MG63 (cell line): ENCODE measurements around the gene GKN1. TPM values are rescaled to one million over a fixed set of nuclear protein-coding genes. Genes with fewer than 3 reads are reported as not detected.

Source experiments
- DNase-seq: peaks from one replicate; pipeline ENCODE4 v3.0.0-alpha.2; 2020
- H3K27me3 ChIP-seq: fragments of 250-450 bp; sonication (Bioruptor Pico); 2 replicates; pipeline ENCODE4 v1.5.1; 2020; ENCODE audit warnings: mild to moderate bottlenecking, moderate library complexity
- H3K36me3 ChIP-seq: fragments of 250-450 bp; sonication (Bioruptor Pico); 2 replicates; pipeline ENCODE4 v1.5.1; 2020; ENCODE audit warnings: mild to moderate bottlenecking, moderate library complexity
- H3K4me3 ChIP-seq: fragments of 250-450 bp; sonication (Bioruptor Pico); 2 replicates; pipeline ENCODE4 v1.5.1; 2020; ENCODE audit warnings: mild to moderate bottlenecking, moderate library complexity
- H3K9me3 ChIP-seq: fragments of 250-450 bp; sonication (Bioruptor Pico); 2 replicates; pipeline ENCODE4 v1.5.1; 2020; ENCODE audit warnings: mild to moderate bottlenecking, moderate library complexity
- total RNA-seq: library from RNA; depleted of rRNA; stranded (reverse); fragments of >200 nt; shearing (Covaris generic); gene quantifications from 2 replicates; pipeline ENCODE4 v1.2.3, GENCODE V29; 2014; ENCODE audit warnings: low replicate concordance

Gene GKN1
- total RNA-seq, 1 experiment from 2014 or later: not detected

- no peaks in the 10 kb centered on the region for H3K36me3 ChIP-seq
- no peaks in the 10 kb centered on the region for H3K27me3 ChIP-seq
- no peak overlapping the region for H3K4me3 ChIP-seq
- no peak for DNase-seq
- no peaks in the 10 kb centered on the region for H3K9me3 ChIP-seq
These were observed 6.5 kb downstream of the GKN1 start for GRCh38 chr2:68980956-68981355.

GRCh38 chr2:68987021-68987503, 12.6 kb downstream of the GKN1 start:
- no peak overlapping the region for H3K4me3 ChIP-seq
- H3K36me3 ChIP-seq: no peaks in the 10 kb centered on the region
- H3K9me3 ChIP-seq: no peaks in the 10 kb centered on the region
- no peak for DNase-seq
- no peaks in the 10 kb centered on the region for H3K27me3 ChIP-seq

GRCh38 chr2:68989035-68989434, 14.6 kb downstream of the GKN1 start:
- H3K4me3 ChIP-seq: no peak overlapping the region
- H3K27me3 ChIP-seq: no peaks in the 10 kb centered on the region
- H3K36me3 ChIP-seq: no peaks in the 10 kb centered on the region
- DNase-seq: no peak
- H3K9me3 ChIP-seq: no peaks in the 10 kb centered on the region

GRCh38 chr2:68992341-68992740, 17.9 kb downstream of the GKN1 start:
- H3K9me3 ChIP-seq: no peaks in the 10 kb centered on the region; the same call in 1 of the 2 replicates
- no peak overlapping the region for H3K4me3 ChIP-seq

DNA sequence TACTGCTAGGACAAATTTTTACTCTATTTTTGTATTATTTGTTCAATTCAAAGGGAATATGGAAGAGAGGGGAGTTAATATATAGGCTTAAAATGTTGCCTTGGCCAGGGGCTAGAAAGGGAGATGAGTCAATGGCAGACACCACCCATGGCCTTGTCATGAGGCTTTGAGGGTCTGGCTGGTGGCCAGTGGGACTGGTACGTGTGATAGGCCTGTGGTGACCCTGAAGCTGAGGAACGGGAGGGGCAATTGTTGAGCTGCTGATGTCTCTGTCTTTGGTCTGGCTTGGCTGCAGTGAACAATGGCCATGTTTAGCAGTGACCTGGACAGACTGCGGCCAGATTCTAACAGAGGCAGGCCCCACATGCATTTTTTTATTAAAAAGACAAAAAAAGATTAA, 18.5 kb downstream of the GKN1 start:
- Histone ChIP-seq H3K9me3 (no peaks in the 10 kb centered on the region; the same call in 1 of the 2 replicates), H3K27me3 (no peaks in the 10 kb centered on the region), H3K36me3 (no peaks in the 10 kb centered on the region), H3K4me3 (no peak overlapping the region)
- no peak for DNase-seq

More at GRCh38 chr2:68992341-68992740, 17.9 kb downstream of the GKN1 start:
- no peak for DNase-seq
- Histone ChIP-seq H3K27me3 (no peaks in the 10 kb centered on the region), H3K36me3 (no peaks in the 10 kb centered on the region)

DNA sequence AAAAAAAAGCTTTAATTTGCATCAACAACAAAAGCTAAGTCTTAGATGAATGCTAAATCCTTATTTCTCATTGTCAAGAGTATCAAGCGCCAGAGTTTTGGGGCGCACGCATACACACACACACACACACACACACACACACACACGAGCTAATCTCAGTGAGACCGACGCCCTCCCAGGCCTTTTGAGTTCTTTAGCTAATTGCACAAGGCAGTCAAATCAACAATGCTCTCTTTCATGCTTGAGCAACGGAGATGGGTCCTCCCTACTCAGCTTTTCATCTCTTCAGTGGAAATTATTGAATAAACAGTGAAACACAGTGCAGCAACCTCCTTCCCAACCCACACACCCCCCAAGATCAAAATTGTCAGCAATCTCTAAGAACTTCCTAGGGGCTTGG, 19.2 kb downstream of the GKN1 start:
- no peaks in the 10 kb centered on the region for H3K36me3 ChIP-seq
- no peaks in the 10 kb centered on the region for H3K27me3 ChIP-seq
- no peak overlapping the region for H3K4me3 ChIP-seq
- H3K9me3 ChIP-seq: no peaks in the 10 kb centered on the region; the same call in 1 of the 2 replicates
- no peak for DNase-seq

DNA sequence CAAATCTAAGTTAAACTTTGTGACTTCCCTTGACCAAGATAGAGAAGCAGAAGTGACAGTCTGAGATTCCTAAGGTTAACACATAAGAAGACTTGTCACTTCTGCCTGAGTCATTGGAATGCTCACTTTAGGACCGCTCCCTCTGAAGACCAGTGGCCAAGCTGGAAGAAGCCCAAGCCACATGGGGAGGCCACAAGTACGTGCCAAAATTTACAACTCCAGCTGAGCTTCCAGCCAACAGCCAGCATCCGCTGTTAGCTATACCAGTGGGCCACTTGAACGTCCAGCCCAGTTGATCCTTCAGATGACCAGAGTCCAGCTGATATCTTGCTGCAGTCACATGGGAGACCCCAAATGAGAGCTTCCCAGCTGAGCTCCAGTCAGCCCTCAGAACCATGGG, 20.4 kb downstream of the GKN1 start:
- peak; percentile 82 for DNase-seq
- Histone ChIP-seq H3K36me3 (no peaks in the 10 kb centered on the region), H3K4me3 (no peak overlapping the region), H3K27me3 (no peaks in the 10 kb centered on the region), H3K9me3 (no peaks in the 10 kb centered on the region; the same call in 1 of the 2 replicates)

DNA sequence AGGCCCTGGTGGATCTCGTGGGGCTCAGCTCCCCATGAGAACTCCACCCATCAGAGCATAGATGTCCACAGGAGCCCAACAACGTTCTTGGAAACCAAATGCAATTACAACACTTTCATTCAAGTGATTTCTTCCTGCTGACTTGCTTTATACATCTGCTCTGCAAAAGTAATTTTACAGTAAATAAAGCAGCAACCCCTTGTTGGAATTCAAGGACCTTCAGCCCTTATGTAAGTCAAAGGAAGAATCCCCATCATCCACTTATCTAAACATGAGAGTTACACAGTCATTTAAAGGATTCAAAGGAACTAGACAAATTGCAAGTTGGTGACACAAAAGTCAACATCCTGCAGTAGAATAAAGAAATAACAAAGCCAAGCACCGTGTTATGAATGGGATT, 21.5 kb downstream of the GKN1 start:
- DNase-seq: no peak
- Histone ChIP-seq H3K4me3 (no peak overlapping the region), H3K27me3 (no peaks in the 10 kb centered on the region), H3K36me3 (no peaks in the 10 kb centered on the region), H3K9me3 (peaks cover 6% of the 10 kb centered on the region)

GRCh38 chr2:68997401-68997800, 23.0 kb downstream of the GKN1 start:
- Histone ChIP-seq H3K4me3 (no peak overlapping the region), H3K36me3 (no peaks in the 10 kb centered on the region), H3K9me3 (peaks cover 10% of the 10 kb centered on the region), H3K27me3 (no peaks in the 10 kb centered on the region)
- DNase-seq: no peak

- no peaks in the 10 kb centered on the region for H3K27me3 ChIP-seq
- H3K4me3 ChIP-seq: no peak overlapping the region
- DNase-seq: no peak
- peaks cover 10% of the 10 kb centered on the region; the same call in 1 of the 2 replicates for H3K9me3 ChIP-seq
- H3K36me3 ChIP-seq: no peaks in the 10 kb centered on the region
These were observed 27.4 kb downstream of the GKN1 start for GRCh38 chr2:69001879-69002278.

DNA sequence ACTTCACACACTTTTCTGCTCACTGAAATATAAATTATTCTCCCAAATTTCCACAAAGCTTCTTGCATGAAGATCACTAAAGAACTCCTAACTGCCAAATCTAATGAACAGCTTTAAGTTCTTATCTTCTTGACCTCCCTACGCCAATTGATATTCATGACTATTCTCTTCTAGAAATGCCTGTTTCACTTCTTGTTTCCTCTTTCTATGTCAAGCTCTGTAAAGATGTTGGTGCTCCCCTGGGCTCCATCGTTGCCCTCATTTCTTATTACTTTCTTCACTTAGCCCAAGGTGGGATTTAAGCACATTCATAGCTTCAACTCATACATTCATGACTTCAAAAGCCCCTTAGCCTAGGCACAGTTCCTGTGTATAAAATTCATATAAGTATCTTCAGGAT, 29.3 kb downstream of the GKN1 start:
- DNase-seq: no peak
- Histone ChIP-seq H3K27me3 (no peaks in the 10 kb centered on the region), H3K9me3 (peaks cover 10% of the 10 kb centered on the region; the same call in 1 of the 2 replicates), H3K4me3 (no peak overlapping the region), H3K36me3 (no peaks in the 10 kb centered on the region)

GRCh38 chr2:69007169-69007568, 32.7 kb downstream of the GKN1 start:
- Histone ChIP-seq H3K4me3 (no peak overlapping the region), H3K9me3 (peaks cover 3% of the 10 kb centered on the region; the same call in 1 of the 2 replicates), H3K36me3 (no peaks in the 10 kb centered on the region), H3K27me3 (no peaks in the 10 kb centered on the region)
- no peak for DNase-seq

- no peak for DNase-seq
- Histone ChIP-seq H3K27me3 (no peaks in the 10 kb centered on the region), H3K4me3 (no peak overlapping the region), H3K9me3 (no peaks in the 10 kb centered on the region; the same call in 1 of the 2 replicates), H3K36me3 (no peaks in the 10 kb centered on the region)
These were observed 33.2 kb downstream of the GKN1 start for GRCh38 chr2:69007603-69008002.

DNA sequence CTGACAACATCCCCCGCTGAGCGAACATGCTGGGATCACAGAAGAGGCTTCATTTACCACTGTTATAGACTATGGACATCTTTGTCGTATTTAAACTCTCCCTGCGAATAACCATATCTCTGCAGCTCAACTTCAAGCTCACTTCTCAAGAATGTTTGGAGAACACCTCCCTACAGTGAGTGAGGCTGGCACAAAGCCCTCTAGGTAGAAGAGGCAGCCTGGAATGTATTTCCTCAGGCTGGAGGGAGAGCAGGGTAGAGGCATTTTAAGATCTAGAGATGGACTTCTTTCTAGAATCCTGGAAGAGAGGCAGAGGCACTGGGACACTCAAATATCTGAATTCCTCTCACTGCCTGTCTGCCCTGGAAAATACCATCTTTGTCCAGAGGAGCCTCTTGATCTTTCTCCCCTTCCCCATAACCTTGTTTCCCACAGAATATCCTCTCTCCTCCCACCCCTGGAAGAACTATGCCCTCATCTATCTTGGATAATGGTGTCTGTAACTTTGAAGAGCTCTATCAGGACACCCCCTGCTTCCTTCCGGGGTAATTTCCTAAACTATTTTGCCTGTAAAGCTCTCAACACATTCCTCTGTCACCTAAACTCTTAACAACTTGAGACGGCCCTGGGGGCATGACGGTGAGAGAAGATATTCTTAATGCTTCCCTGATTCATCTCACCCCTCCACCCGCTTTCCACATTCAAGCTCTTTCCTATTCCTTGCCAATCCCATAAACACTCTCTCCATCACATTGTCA, 36.2 kb downstream of the GKN1 start:
- DNase-seq: no peak

GRCh38 chr2:69011611-69012157, 37.2 kb downstream of the GKN1 start:
- no peak for DNase-seq
- Histone ChIP-seq H3K36me3 (no peaks in the 10 kb centered on the region), H3K27me3 (no peaks in the 10 kb centered on the region), H3K9me3 (no peaks in the 10 kb centered on the region), H3K4me3 (no peak overlapping the region)

More for the DNA sequence above, 36.2 kb downstream of the GKN1 start:
- no peaks in the 10 kb centered on the region for H3K9me3 ChIP-seq
- H3K4me3 ChIP-seq: no peak overlapping the region
- no peaks in the 10 kb centered on the region for H3K36me3 ChIP-seq
- no peaks in the 10 kb centered on the region for H3K27me3 ChIP-seq

- no peaks in the 10 kb centered on the region for H3K9me3 ChIP-seq
- H3K36me3 ChIP-seq: peaks cover 4% of the 10 kb centered on the region
- DNase-seq: no peak
- H3K4me3 ChIP-seq: peak overlapping the region; percentile 81
- no peaks in the 10 kb centered on the region for H3K27me3 ChIP-seq
These were observed 38.1 kb downstream of the GKN1 start for GRCh38 chr2:69012310-69013141.
